ENCODE data around the gene SKAP1.

SKAP1 gene

DNA sequence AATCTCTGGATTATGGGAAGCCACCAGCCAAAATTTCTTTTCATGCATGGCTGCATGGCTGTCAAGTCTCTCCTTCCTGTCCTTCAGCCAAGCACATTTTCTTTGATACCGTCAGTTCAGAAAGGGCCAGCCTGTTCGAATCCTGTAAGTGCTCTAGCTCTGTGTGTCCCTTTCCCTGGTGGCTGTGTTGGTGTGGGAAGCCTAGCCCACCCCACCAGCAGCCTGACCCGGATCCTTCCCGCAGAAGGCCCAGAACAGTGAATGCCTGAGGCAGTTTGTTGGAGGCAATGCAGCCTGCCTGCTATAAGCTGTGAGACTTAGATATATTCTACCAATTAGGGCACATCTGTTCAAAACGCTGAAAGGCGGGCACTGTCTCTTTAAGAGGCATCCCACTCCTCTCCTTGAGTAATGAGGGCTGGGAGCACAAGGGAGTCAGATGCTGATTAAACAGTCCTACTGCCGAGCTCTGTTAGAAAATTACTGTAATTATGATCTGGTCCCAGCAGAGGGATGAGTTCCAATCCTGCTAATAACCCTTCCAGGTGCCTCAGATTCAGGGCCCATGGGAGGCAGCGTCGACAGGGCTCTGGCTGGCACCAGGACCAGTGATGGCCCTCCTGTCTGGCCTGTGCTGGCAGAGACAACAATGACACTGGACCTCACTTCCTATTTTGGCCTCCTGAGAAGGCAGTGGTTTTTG is 304.0 kb downstream of the SKAP1 start:
- ATAC-seq (no peak), DNase-seq (no peak)
- Mint-ChIP-seq H3K36me3 (ENCODE audit: low read depth) (peaks cover 17% of the 10 kb centered on the region), H3K9me3 (no peaks in the 10 kb centered on the region), H3K27me3 (no peaks in the 10 kb centered on the region), H3K4me1 (no peaks in the 10 kb centered on the region), H3K27ac (no peak overlapping the region), H3K4me3 (no peak overlapping the region)

DNA sequence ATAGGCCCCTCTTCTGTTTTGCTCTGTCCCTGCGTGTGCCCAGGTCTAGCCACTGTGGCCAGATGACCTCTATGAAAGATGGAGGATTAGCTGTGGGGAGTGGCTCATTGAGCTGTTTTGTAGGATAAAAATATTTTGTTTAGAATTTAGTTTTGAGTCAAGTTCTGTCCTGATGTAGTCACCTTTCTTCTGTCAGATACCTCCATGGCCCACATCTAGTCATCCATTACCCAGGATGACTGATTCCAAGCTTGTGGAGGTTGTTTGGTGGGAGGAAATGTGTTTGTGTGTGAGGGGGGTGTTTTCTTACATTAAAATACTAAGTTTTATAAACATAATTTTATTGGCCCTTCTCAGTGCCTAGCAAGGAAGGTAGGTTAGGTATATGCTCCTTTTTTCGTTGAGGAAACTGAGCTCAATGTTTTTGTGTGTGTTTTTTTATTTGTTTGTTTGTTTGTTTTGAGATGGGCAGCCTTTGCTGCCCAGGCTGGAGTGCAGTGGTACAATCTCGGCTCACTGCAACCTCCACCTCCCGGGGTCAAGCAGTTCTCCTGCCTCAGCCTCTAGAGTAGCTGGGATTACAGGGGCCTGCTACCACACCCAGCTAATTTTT is 306.1 kb downstream of the SKAP1 start:
- Mint-ChIP-seq H3K4me1 (no peaks in the 10 kb centered on the region), H3K36me3 (ENCODE audit: low read depth) (peaks cover 23% of the 10 kb centered on the region), H3K9me3 (no peaks in the 10 kb centered on the region), H3K4me3 (no peak overlapping the region), H3K27ac (no peak overlapping the region), H3K27me3 (no peaks in the 10 kb centered on the region)
- ATAC-seq (no peak), DNase-seq (no peak)

DNA sequence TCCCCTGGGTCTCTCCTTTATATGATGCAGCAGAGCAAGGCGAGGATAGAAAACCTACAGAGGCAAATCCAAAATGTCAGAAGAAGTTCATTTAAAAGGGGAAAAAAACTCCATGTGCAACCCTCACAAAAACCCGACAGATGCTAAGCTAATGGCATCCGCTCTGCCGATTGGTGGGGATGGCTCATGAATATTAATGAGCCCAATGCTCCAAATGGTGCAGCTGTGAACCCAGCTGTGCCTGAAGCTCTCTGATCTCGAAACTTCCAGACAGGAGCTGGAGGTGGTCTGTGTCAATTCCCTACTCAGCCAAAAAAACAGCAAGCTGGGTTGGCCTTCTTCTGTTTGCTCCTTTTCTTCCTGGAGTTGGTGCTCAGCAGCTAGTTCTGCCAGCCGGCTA is 306.9 kb downstream of the SKAP1 start:
- Mint-ChIP-seq H3K4me1 (no peaks in the 10 kb centered on the region), H3K27ac (no peak overlapping the region), H3K27me3 (no peaks in the 10 kb centered on the region), H3K36me3 (ENCODE audit: low read depth) (peaks cover 26% of the 10 kb centered on the region), H3K9me3 (no peaks in the 10 kb centered on the region), H3K4me3 (no peak overlapping the region)
- DNase-seq: no peak
- ATAC-seq: no peak

DNA sequence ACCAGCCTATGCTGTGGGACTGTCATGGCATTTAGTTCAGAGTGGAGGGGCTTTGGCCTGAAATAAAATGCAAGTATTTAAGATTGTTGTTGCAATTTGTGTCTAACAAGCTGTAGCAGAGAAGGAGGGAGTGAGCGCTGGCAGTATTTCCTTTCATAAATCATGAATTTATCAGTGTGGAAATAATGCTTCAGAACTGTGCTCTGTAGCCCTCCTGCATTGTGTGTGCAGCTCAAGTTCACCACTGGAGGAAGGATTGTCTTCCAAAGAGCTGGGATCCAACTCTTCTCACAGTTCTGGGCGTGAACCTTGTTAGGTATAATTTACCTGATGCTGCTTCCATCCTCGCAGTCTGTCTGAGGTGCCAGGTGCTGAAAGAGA is 307.4 kb downstream of the SKAP1 start:
- Mint-ChIP-seq H3K9me3 (no peaks in the 10 kb centered on the region), H3K27ac (no peak overlapping the region)

DNA sequence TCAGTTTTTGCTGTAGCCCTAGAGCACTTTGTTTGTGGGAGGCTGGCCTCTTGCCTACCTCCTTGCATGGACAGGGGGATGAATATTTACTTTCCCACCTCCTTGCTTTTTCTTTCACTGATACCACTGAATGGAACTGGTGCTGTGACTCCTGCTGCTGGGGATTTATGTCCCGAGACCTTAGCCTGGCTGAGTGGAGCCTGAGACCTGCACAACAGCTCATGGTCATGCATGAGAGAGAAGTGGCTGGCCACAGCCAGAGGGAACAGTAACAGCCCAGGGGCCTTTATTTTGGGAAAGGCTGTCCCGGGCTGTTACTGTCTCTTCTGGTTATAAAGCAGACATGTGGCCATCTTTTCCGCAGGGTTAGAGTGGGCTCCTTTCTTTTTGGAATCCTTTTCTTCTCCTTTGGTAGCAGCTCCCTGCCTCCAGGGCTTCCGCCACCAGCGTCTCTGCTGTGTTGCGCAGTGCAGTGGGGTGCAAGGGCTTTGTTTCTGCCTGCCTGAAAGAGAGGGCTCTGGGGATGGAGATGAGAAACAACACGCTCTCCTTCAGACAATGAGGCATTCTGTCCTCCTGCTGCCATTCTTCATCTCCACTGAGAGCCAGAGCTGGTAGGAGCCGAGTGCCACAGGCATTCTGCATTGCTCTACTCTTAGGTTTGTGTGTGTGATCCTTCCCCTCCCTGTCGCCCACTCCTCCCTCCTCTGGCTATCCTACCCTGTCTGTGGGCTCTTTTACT is 307.9 kb downstream of the SKAP1 start:
- no peak for ATAC-seq
- no peaks in the 10 kb centered on the region for H3K9me3 Mint-ChIP-seq
- no peaks in the 10 kb centered on the region for H3K27me3 Mint-ChIP-seq
- H3K36me3 Mint-ChIP-seq (ENCODE audit: low read depth): peaks cover 29% of the 10 kb centered on the region
- no peak for DNase-seq
- no peaks in the 10 kb centered on the region for H3K4me1 Mint-ChIP-seq
- H3K4me3 Mint-ChIP-seq: no peak overlapping the region
- H3K27ac Mint-ChIP-seq: no peak overlapping the region

More for the DNA sequence above, 307.4 kb downstream of the SKAP1 start:
- H3K4me1 Mint-ChIP-seq: no peaks in the 10 kb centered on the region
- H3K27me3 Mint-ChIP-seq: no peaks in the 10 kb centered on the region
- peaks cover 29% of the 10 kb centered on the region for H3K36me3 Mint-ChIP-seq (ENCODE audit: low read depth)
- ATAC-seq (no peak), DNase-seq (no peak)
- H3K4me3 Mint-ChIP-seq: no peak overlapping the region

DNA sequence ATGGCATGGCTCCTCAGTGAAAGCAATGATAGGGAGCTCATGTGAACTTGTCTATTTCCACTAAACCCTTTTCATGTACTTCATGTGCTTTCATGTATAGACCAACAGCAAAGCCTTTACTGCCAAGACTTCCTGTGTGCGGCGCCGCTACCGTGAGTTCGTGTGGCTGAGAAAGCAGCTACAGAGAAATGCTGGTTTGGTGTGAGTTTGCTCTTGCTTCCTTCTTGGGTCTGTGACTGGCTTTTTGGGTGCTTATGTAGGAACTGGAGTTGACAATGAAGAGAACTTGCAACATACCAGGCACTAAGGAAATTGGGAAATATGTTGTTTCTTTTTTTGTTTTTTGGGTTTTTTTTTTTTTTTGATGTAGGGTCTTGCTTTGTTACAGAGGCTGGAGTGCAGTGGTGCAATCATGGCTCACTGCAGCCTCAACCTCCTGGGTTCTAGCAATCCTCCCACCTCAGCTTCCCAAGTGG is 316.8 kb downstream of the SKAP1 start:
- peaks cover 23% of the 10 kb centered on the region for H3K36me3 Mint-ChIP-seq (ENCODE audit: low read depth)
- H3K4me3 Mint-ChIP-seq: peak overlapping the region; percentile 68
- peaks cover 51% of the 10 kb centered on the region for H3K4me1 Mint-ChIP-seq
- no peaks in the 10 kb centered on the region for H3K27me3 Mint-ChIP-seq
- ATAC-seq (peak; percentile 25), DNase-seq (peak; percentile 31)
- H3K9me3 Mint-ChIP-seq: no peaks in the 10 kb centered on the region
- peak overlapping the region; percentile 87 for H3K27ac Mint-ChIP-seq

DNA sequence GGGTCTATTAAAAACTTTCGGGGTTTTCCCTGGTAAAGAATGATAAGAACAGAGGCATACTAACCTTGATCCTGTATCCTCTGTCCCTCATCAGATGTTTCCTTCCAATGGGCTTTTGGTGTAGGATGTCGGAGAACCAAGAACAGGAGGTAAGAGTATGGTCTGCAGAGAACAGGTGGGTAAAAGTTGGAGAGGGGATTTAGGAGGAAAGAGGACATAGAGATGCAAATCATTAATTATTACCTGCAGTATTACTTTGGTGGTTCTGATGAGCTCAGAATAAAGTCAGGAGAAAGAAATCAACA is 318.1 kb downstream of the SKAP1 start:
- H3K27me3 Mint-ChIP-seq: no peaks in the 10 kb centered on the region
- H3K4me1 Mint-ChIP-seq: peaks cover 60% of the 10 kb centered on the region
- peak overlapping the region; percentile 70 for H3K4me3 Mint-ChIP-seq
- H3K9me3 Mint-ChIP-seq: no peaks in the 10 kb centered on the region
- DNase-seq (no peak), ATAC-seq (no peak)
- H3K27ac Mint-ChIP-seq: peak overlapping the region; percentile 87
- peaks cover 19% of the 10 kb centered on the region for H3K36me3 Mint-ChIP-seq (ENCODE audit: low read depth)

DNA sequence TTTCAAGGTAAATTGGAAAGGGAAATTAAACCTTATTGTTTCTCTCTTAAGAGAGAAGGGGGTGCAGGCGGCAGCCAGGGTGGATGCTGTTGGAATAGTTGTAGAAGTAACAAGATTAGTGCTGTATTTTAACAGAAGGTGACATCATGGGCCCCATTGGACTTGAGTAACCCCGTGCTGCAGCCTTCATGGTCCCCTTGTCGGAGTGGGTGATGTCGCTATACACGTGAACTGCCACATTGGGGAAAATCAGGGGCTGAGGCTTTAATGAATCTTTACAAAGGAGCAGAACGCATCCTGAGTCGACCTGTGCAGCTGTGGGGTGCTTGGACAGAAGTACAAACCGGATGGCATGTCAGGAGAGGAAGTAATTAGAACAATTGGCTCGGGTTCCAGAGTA is 319.3 kb downstream of the SKAP1 start:
- H3K4me1 Mint-ChIP-seq: peaks cover 63% of the 10 kb centered on the region
- no peak for DNase-seq
- H3K27ac Mint-ChIP-seq: peak overlapping the region; percentile 87
- H3K4me3 Mint-ChIP-seq: peak overlapping the region; percentile 45
- no peaks in the 10 kb centered on the region for H3K9me3 Mint-ChIP-seq
- no peak for ATAC-seq
- no peaks in the 10 kb centered on the region for H3K27me3 Mint-ChIP-seq
- H3K36me3 Mint-ChIP-seq (ENCODE audit: low read depth): peaks cover 16% of the 10 kb centered on the region

DNA sequence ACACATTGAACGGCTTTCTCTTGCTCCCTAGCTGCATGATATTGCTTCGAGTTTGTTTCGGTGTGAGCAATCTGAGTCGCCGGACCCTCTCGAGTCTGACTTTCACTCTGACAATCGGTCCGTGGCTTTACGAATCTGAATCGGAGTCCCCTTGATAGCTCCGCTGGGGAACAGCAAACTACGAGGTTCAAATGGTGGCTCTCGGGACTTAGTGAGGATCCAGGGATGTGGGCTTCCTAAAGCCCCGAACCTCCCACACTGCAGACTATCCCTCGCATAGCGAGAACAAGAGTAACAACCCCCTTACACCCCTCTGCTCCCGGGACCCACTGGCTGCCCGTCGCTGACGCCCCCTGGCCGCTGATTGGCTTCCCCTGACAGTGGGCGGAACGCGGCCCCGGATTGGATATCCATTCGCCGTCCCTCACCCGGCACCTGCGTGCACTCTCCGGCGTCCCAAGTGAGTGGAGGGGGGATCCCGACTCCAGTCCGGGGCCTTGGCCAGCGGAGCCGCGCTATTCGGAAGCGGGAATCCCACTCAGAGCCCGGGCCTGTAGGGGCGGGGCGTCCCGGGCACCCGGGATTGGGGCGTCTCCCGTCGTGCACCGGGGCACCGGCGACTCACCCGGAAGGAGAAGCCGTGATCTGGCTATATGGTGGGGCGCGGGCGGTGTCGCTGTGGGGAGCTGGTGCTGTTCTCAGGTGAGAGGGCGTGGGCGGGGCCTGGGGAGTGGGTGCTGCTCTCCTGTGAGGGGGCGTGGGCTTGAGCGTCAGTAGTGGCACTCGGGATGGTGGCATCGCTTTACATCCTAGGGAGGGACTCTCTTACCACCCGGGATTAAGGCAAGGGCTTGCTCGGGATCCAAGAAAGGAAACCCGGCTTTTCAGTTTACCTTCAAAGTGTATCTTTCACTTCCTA is 322.6 kb downstream of the SKAP1 start, which contains the start of gene SNX11:
Gene SNX11 (plus strand): TSS at position 630 of the 919 bp plus-strand sequence. CDS start 4,278 bp downstream, outside the sequence.
- peaks cover 5% of the 10 kb centered on the region for H3K36me3 Mint-ChIP-seq (ENCODE audit: low read depth)
- H3K27ac Mint-ChIP-seq: peak within 1 kb of the TSS; percentile 87
- peak; percentile 93 for DNase-seq
- peaks cover 67% of the 10 kb centered on the region for H3K4me1 Mint-ChIP-seq
- H3K27me3 Mint-ChIP-seq: no peaks in the 10 kb centered on the region
- peak; percentile 92 for ATAC-seq
- H3K4me3 Mint-ChIP-seq: peak within 1 kb of the TSS; percentile 95
- peaks cover 7% of the 10 kb centered on the region for H3K9me3 Mint-ChIP-seq

DNA sequence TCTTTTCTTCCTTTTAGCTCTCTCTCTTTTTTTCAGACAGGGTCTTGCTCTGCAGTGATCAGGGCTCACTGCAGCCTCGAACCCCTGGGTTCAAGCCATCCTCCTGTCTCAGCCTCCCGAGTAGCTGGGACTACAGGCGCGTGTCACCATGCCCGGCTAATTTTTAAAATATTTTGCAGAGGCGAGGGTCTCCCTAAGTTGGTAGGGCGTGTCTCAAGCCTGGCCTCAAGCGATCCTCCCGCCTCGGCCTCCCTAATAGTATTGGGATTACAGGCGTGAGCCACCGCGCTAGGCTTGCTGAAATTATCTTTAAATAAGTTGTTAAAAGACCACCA is 323.2 kb downstream of the SKAP1 start:
- Mint-ChIP-seq H3K36me3 (ENCODE audit: low read depth) (no peaks in the 10 kb centered on the region), H3K27me3 (no peaks in the 10 kb centered on the region), H3K4me1 (peaks cover 64% of the 10 kb centered on the region), H3K4me3 (peak overlapping the region; percentile 95), H3K9me3 (peaks cover 8% of the 10 kb centered on the region), H3K27ac (peak overlapping the region; percentile 87)
- no peak for DNase-seq
- no peak for ATAC-seq

DNA sequence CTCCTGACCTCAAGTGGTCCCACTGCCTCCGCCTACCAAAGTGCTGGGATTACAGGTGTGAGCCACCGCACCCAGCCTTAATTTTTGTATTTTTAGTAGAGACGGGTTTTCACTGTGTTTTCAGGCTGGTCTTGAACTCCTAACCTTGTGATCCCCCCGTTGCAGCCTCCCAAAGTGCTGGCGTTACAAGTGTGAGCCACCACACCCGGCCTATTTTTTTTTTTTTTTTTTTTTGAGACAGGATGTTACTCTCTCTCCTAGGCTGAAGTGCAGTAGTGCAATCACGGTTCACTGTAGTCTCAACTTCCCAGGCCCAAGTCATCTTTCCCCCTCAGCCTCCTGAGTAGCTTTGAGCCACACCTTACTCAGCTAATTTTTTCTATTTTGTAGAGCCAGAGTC is 325.6 kb downstream of the SKAP1 start:
- Mint-ChIP-seq H3K27ac (no peak overlapping the region), H3K27me3 (no peaks in the 10 kb centered on the region), H3K4me3 (no peak overlapping the region), H3K9me3 (peaks cover 8% of the 10 kb centered on the region), H3K4me1 (peaks cover 54% of the 10 kb centered on the region), H3K36me3 (ENCODE audit: low read depth) (peaks cover 4% of the 10 kb centered on the region)
- no peak for ATAC-seq
- DNase-seq: no peak

DNA sequence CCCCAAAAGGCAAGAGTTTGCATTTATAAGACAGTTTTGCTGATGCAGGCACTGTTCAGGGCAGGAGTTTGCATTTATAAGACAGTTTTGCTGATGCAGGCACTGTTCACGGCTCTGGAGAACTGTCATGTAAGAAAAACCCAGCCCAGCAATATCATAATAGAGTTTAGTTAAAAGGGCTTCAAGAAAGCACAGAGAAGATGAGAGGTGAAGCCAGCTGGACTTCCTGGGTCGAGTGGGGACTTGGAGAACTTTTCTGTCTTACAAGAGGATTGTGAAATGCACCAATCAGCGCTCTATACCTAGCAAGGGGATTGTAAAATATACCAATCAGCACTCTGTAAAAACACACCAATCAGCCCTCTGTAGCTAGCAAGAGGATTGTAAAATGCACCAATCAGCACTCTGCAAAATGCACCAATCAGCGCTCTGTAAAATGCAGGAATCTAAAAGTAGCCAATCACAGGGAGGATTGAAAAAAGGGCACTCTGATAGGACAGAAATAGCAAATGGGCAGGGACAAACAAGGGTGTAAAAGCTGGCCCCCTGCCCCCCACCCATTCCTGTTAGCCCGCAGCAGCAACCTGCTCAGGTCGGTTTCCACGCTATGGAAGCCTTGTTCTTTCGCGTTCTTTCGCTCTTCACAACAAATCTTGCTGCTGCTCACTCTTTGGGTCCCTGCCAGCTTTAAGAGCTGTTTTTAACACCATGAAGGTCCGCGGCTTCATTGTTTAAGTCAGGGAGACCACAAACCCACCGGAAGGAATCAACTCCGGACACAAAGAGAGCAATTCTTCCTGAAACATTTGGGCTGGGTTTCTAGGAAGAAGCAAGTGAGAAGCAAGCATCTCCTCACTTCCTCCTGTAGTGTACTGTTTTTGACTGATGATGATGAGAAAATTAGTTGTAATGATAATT is 327.0 kb downstream of the SKAP1 start:
- peaks cover 8% of the 10 kb centered on the region for H3K9me3 Mint-ChIP-seq
- ATAC-seq (no peak), DNase-seq (peak; percentile 23)
- H3K4me1 Mint-ChIP-seq: peaks cover 42% of the 10 kb centered on the region
- peaks cover 6% of the 10 kb centered on the region for H3K36me3 Mint-ChIP-seq (ENCODE audit: low read depth)
- no peaks in the 10 kb centered on the region for H3K27me3 Mint-ChIP-seq
- peak overlapping the region; percentile 42 for H3K27ac Mint-ChIP-seq
- H3K4me3 Mint-ChIP-seq: peak overlapping the region; percentile 36

DNA sequence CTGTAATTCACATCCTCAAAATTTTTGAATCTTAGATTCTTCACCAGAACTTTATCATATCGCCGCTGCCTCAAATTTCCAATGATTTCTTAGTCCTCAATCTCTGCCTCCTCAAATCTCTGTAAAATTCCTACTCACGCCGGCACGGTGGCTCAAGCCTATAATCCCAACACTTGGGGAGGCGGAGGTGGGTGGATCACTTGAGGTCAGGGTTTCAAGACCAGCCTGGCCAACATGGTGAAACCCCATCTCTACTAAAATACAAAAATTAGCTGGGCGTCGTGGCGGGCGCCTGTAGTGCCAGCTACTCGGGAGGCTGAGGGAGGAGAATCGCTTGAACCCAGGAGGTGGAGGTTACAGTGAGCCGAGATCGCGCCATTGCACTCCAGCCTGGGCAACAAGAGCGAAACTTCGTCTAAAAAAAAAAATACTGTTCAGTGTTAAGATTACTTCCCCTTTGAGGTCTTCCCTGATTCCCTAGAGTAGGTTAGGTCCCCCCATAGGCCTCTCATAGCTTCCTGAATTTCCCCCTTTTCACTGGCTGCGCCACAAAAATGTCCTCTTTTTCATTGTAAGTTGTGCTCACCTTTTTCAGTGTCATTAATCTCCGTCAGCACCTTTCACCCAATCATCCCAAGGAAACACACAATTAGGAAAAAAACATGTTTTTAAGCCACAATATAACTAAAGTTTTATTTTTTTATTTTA is 327.8 kb downstream of the SKAP1 start:
- ATAC-seq: no peak
- Mint-ChIP-seq H3K36me3 (ENCODE audit: low read depth) (peaks cover 6% of the 10 kb centered on the region), H3K27me3 (no peaks in the 10 kb centered on the region), H3K4me1 (peaks cover 37% of the 10 kb centered on the region), H3K9me3 (peaks cover 8% of the 10 kb centered on the region), H3K4me3 (peak overlapping the region; percentile 91), H3K27ac (peak overlapping the region; percentile 83)
- no peak for DNase-seq
